ENCODE results near the gene AXIN1. TPM values are rescaled to one million over a fixed set of nuclear protein-coding genes. Genes with fewer than 3 reads are reported as not detected.

Gene AXIN1
- polyA plus RNA-seq, 1 experiment: 3.5 TPM

DNA sequence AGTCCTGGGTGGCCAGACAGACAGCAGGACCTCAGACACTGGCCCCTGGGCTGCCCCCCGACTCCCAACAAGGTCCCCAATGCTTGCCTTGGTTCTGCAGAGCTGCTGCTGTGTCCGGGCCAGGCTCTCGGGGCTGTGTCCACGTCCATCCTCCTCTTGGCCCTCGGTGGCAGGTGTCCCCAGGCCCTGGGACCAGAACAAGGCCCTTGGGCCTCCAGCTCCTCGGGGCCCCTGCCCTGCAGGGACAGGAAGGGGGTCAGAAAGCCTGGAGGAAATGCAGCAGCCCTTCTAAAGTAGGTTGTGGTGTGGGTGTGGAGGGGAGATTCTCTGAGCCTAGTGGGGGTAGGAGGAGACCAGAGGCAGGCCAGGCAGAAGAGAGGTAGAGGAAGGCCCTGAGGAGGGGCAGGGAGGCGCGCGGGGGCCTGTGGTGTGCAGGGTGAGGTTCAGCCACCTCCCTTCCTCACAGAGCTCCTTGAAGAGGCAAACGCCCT lies 2.5 kb upstream of the AXIN1 start:
- Histone ChIP-seq H3K9me3 (ENCODE audit: control insufficient read depth, insufficient read depth, low read length) (no peaks in the 10 kb centered on the region; the same call in 1 of the 2 replicates), H3K27me3 (ENCODE audit: control insufficient read depth, insufficient read depth, low read length) (no peaks in the 10 kb centered on the region), H3K4me3 (ENCODE audit: low read depth, low read length) (no peak overlapping the region), H3K27ac (ENCODE audit: low read depth, low read length) (no peak overlapping the region)
- no peak for DNase-seq (ENCODE audit: low read depth, low spot score)
- TF ChIP-seq, protein P1, sequence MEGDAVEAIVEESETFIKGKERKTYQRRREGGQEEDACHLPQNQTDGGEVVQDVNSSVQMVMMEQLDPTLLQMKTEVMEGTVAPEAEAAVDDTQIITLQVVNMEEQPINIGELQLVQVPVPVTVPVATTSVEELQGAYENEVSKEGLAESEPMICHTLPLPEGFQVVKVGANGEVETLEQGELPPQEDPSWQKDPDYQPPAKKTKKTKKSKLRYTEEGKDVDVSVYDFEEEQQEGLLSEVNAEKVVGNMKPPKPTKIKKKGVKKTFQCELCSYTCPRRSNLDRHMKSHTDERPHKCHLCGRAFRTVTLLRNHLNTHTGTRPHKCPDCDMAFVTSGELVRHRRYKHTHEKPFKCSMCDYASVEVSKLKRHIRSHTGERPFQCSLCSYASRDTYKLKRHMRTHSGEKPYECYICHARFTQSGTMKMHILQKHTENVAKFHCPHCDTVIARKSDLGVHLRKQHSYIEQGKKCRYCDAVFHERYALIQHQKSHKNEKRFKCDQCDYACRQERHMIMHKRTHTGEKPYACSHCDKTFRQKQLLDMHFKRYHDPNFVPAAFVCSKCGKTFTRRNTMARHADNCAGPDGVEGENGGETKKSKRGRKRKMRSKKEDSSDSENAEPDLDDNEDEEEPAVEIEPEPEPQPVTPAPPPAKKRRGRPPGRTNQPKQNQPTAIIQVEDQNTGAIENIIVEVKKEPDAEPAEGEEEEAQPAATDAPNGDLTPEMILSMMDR (IDR thresholded peaks at IDR 0.05; ENCODE audit: low read depth, low read length): no peak
- CTCF ChIA-PET: no interaction called here
- POLR2A ChIA-PET: no interaction called here

DNA sequence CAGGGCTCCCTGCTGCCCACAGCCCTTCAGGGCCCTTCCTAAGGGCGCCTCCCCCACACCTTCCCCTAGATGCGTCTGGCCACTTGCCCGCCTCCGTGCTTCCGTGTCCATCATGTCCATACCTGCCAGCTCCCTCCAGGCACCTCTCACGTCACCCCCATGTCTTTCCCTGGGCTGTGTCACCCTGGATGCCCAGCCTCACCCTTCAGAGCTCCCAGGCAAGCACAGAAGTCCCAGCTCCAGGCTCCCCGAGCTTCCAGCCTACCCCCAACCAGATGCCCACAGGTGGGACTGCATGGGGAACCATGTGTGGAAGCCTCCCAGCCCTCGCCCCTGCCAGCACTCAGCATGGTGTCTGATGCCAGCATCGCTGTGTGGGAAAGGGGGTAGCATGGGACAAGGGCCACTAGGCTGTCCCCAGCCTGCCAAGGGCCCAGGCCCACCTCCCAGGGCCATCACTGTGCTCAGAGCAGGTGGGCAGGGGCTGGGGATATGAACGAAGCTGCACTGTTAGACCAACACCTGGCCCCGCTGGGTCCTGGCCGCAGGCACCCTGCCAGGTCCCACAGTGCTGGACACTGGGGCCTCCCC lies 1.9 kb upstream of the AXIN1 start:
- ChIA-PET POLR2A (no interaction called here), CTCF (interaction anchor here (1.5 kb wide), 1 partner anchor 8 kb away, joined by 3 read pairs; no protein-coding TSS in a partner anchor)
- DNase-seq (ENCODE audit: low read depth, low spot score): no peak
- Histone ChIP-seq H3K27ac (ENCODE audit: low read depth, low read length) (no peak overlapping the region), H3K4me3 (ENCODE audit: low read depth, low read length) (no peak overlapping the region), H3K27me3 (ENCODE audit: control insufficient read depth, insufficient read depth, low read length) (no peaks in the 10 kb centered on the region), H3K9me3 (ENCODE audit: control insufficient read depth, insufficient read depth, low read length) (no peaks in the 10 kb centered on the region; the same call in 1 of the 2 replicates)
- TF ChIP-seq, protein P1 (IDR thresholded peaks at IDR 0.05; ENCODE audit: low read depth, low read length): no peak

DNA sequence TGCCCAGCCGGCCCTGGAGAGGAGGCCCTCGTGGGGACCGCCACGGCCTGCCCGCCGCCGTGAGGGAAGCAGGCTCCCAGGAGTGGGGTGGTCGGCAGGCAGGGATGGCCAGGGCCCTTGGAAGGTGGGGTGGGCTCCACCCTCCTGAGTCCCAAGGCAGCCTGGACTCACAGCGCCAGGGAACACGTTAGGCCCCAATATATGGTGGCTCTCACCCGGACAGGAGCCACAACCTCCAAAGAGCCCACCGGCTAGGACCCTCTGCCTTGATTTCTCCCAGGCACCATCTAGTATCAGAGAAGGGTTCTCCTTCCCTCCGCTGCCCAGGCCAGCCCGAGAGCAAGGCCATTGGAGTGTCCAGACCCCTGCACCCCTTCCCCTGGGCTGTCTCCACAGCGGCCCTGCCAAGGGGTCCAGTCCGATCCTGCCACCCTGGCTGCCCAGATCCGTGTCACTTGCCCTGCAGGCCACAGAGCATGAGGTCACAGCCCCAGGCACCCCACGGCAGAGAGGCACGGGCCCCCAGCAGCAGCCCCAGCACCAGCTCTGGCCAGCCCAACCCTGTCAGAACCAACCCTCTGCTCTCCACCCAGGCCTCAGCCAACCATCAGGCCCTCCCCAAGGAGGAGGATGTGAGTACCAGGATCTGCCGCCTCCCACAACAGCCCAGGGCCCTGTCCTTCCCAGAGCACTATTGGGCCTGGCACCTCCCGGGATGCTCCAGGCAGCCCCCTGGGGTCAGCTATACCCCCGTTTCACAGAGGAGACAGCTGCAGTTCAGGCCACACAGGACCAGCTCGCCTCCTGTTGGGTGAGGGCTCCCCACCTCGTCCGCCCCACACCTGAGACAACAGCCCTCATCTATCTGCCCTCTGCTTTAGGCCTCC lies 1.1 kb upstream of the AXIN1 start:
- POLR2A ChIA-PET: interaction anchor here (0.6 to 1.0 kb wide), 3 partner anchors 17 to 242 kb away, joined by 3 to 4 read pairs (median 4); partner anchors contain the start of gene MRPL28
- CTCF ChIA-PET: interaction anchor here (0.6 to 1.5 kb wide), 13 partner anchors 9 to 275 kb away, joined by 3 to 13 read pairs (median 4); partner anchors contain the start of gene LUC7L
- Histone ChIP-seq H3K4me3 (ENCODE audit: low read depth, low read length) (peak overlapping the region; percentile 44), H3K27me3 (ENCODE audit: control insufficient read depth, insufficient read depth, low read length) (no peaks in the 10 kb centered on the region), H3K27ac (ENCODE audit: low read depth, low read length) (no peak overlapping the region), H3K9me3 (ENCODE audit: control insufficient read depth, insufficient read depth, low read length) (no peaks in the 10 kb centered on the region; the same call in 1 of the 2 replicates)
- TF ChIP-seq, protein P1 (IDR thresholded peaks at IDR 0.05; ENCODE audit: low read depth, low read length): no peak
- DNase-seq (ENCODE audit: low read depth, low spot score): no peak

DNA sequence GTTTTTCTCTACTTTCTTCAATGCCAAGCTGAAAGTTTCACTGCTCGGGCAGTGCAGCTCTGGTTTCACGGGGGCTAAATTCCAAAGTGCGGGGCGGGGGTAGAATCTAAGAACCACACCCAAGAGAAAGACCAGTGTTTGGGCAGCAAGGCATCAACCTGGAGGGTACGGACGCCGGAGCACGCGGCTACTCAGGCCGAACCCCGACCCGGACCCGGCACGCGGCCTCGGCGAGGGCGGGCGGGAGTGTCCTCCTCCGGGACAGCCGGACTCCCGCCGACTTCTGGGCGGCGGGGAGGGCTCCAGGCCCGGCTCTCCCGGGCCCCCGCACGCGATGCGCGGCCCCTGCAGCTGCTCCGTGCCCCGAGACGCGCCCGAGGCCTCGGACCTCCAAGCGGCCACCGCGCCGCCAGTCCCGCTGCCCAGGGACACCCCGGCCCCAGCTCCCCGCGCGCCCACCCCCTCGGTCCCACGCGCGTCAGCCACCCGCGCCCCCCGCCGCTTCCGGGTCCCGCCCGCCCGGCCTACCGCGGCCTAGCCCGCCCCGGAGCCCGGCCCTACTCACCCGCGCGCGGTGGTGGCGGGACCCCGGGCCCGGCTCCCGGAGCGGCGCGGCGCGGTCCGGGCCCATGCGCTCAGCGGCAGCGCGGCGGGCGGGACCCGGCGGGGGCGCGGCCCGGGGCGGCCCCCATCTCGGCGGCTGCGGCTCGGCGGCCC lies 561 bp downstream of the AXIN1 start:
- Histone ChIP-seq H3K27me3 (ENCODE audit: control insufficient read depth, insufficient read depth, low read length) (no peaks in the 10 kb centered on the region), H3K4me3 (ENCODE audit: low read depth, low read length) (peak overlapping the region; percentile 72), H3K9me3 (ENCODE audit: control insufficient read depth, insufficient read depth, low read length) (no peaks in the 10 kb centered on the region; the same call in 1 of the 2 replicates), H3K27ac (ENCODE audit: low read depth, low read length) (no peak overlapping the region)
- no peak for DNase-seq (ENCODE audit: low read depth, low spot score)
- ChIA-PET POLR2A (interaction anchor here (0.6 to 1.0 kb wide), 7 partner anchors 10 to 240 kb away, joined by 3 to 4 read pairs (median 3); partner anchors contain the start of genes LUC7L and MRPL28), CTCF (interaction anchor here (0.6 to 1.3 kb wide), 5 partner anchors 15 to 256 kb away, joined by 3 to 4 read pairs (median 3); no protein-coding TSS in a partner anchor)
- TF ChIP-seq, protein P1 (IDR thresholded peaks at IDR 0.05; ENCODE audit: low read depth, low read length): no peak
